Putamen (tissue), 1 donor: ENCODE data around the gene OR52E4.

Source experiments
- DNase-seq: peaks from one replicate; pipeline ENCODE4 v3.0.0-alpha.2; 2016; ENCODE audit warnings: low spot score

OR52E4 gene

GRCh38 chr11:5929571-5930368, 49.3 kb downstream of the OR52E4 start:
- no peak for DNase-seq

GRCh38 chr11:5930614-5931013, 50.2 kb downstream of the OR52E4 start:
- no peak for DNase-seq

- no peak for DNase-seq
These were observed 50.6 kb downstream of the OR52E4 start for GRCh38 chr11:5931061-5931460.

- DNase-seq = no peak
These were observed 52.2 kb downstream of the OR52E4 start for GRCh38 chr11:5932671-5933070.

GRCh38 chr11:5933116-5933515, 52.7 kb downstream of the OR52E4 start:
- no peak for DNase-seq
